HG02973 (cell line): ENCODE measurements around the gene TET3.
A peak's percentile ranks its signal among the peaks of the same experiment; 100 is the strongest.

ENCODE experiments used
- ATAC-seq: cut with Tn5 transposase; IDR thresholded peaks from one replicate; pipeline ENCODE4 v1.9.1; 2021; ENCODE audit warnings: moderate library complexity; ENCODE audit not compliant: unreplicated experiment

Gene TET3

GRCh38 chr2:73985308-73986084 is 786 bp downstream of the TET3 start:
- peak; percentile 27 for ATAC-seq

- ATAC-seq, result no peak
These were observed 1.5 kb downstream of the TET3 start for GRCh38 chr2:73986085-73986681.

- no peak for ATAC-seq
These were observed 2.6 kb downstream of the TET3 start for GRCh38 chr2:73987109-73987947.

- ATAC-seq, result no peak
These were observed 3.4 kb downstream of the TET3 start for GRCh38 chr2:73987948-73988700.

- no peak for ATAC-seq
These were observed 5.3 kb downstream of the TET3 start for GRCh38 chr2:73989972-73990371.

GRCh38 chr2:73990531-73990930 is 5.8 kb downstream of the TET3 start:
- no peak for ATAC-seq

- ATAC-seq, result no peak
These were observed 7.3 kb downstream of the TET3 start for GRCh38 chr2:73992036-73992435.

- ATAC-seq, result no peak
These were observed 8.7 kb downstream of the TET3 start for GRCh38 chr2:73993376-73993775.

GRCh38 chr2:73993778-73994177 is 9.1 kb downstream of the TET3 start:
- no peak for ATAC-seq

GRCh38 chr2:73994178-73994831 is 9.6 kb downstream of the TET3 start:
- ATAC-seq, result no peak

GRCh38 chr2:73995810-73996209 is 11.1 kb downstream of the TET3 start:
- ATAC-seq, result no peak

- ATAC-seq, result no peak
These were observed 13.1 kb downstream of the TET3 start for GRCh38 chr2:73997813-73998212.

GRCh38 chr2:73998451-73998850 is 13.7 kb downstream of the TET3 start:
- no peak for ATAC-seq

GRCh38 chr2:73998933-73999332 is 14.2 kb downstream of the TET3 start:
- no peak for ATAC-seq

- no peak for ATAC-seq
These were observed 15.3 kb downstream of the TET3 start for GRCh38 chr2:73999881-74000597.

- no peak for ATAC-seq
These were observed 16.0 kb downstream of the TET3 start for GRCh38 chr2:74000666-74001065.

- no peak for ATAC-seq
These were observed 16.4 kb downstream of the TET3 start for GRCh38 chr2:74001121-74001520.

- peak; percentile 39 for ATAC-seq
These were observed 17.2 kb downstream of the TET3 start for GRCh38 chr2:74001781-74002504.
